H1 (cell line): Measurements from ENCODE around the gene WDR64. TPM values are rescaled to one million over a fixed set of nuclear protein-coding genes. Genes with fewer than 3 reads are reported as not detected.

Experiments
- CTCF ChIA-PET: fragments of 300-600 bp; sonication (Branson Sonifier 250); formaldehyde crosslinking; loops from one replicate; lab custom pipeline; 2021; ENCODE audit not compliant: partially characterized antibody; lab: Charles Lee
- POLR2A ChIA-PET: fragments of 300-600 bp; sonication (Branson Sonifier 250); formaldehyde crosslinking; loops from one replicate; lab custom pipeline; 2021; ENCODE audit warnings: inconsistent platforms; ENCODE audit not compliant: partially characterized antibody; lab: Charles Lee
- DNase-seq, 2 experiments: peaks; one replicate each; pipeline versions ENCODE4 v3.0.0 to v3.0.0-alpha.2; 2010 to 2022; ENCODE audit warnings: low spot score in 2 of 2, low read depth in 1 of 2, mixed read lengths in 1 of 2
- FAIRE-seq: peaks from 2 replicates; lab custom pipeline; 2011; peaks lifted over from hg19 to GRCh38; lab: Jason Lieb, UNC
- H2AFZ ChIP-seq: 2 replicates; pipeline ENCODE4 v1.8.1; 2012; ENCODE audit warnings: low read length, inconsistent platforms
- H2AK5ac ChIP-seq: 2 replicates; pipeline ENCODE4 v1.6.1; 2013; ENCODE audit warnings: low read depth, low read length
- H2BK120ac ChIP-seq: replicated peaks from 2 replicates; pipeline ENCODE3; 2013; ENCODE audit warnings: low read depth, low read length, inconsistent platforms
- H2BK12ac ChIP-seq: 2 replicates; pipeline ENCODE4 v1.6.1; 2013; ENCODE audit warnings: low read depth, low read length
- H2BK15ac ChIP-seq: 2 replicates; pipeline ENCODE4 v1.6.1; 2013; ENCODE audit warnings: low read length
- H2BK20ac ChIP-seq: 2 replicates; pipeline ENCODE4 v1.6.1; 2013; ENCODE audit warnings: low read length
- H2BK5ac ChIP-seq: 2 replicates; pipeline ENCODE4 v1.6.1; 2013; ENCODE audit warnings: low read depth, low read length
- H3K14ac ChIP-seq: 2 replicates; pipeline ENCODE4 v1.6.1; 2013; ENCODE audit warnings: inconsistent platforms; ENCODE audit not compliant: insufficient read length
- H3K18ac ChIP-seq: 2 replicates; pipeline ENCODE4 v1.6.1; 2013; ENCODE audit warnings: low read length; ENCODE audit errors: extremely low read depth
- H3K23ac ChIP-seq: 2 replicates; pipeline ENCODE4 v1.6.1; 2013; ENCODE audit warnings: inconsistent platforms; ENCODE audit not compliant: insufficient read length
- H3K23me2 ChIP-seq: 2 replicates; pipeline ENCODE4 v1.6.1; 2013; ENCODE audit warnings: low read depth, low read length
- H3K27ac ChIP-seq: 2 replicates; pipeline ENCODE4 v1.6.1; 2011; ENCODE audit warnings: low read depth, low read length, inconsistent platforms
- H3K27me3 ChIP-seq, 4 experiments: replicated peaks in 1 of 4; 1 replicate in 1 of 4; 2 replicates in 3 of 4; pipeline versions ENCODE4 v1.6.1 to v1.8.1; 2011 to 2013; ENCODE audit warnings: low read length in 3 of 4, mild to moderate bottlenecking in 3 of 4, inconsistent platforms in 2 of 4, mixed read lengths in 2 of 4, moderate library complexity in 1 of 4; ENCODE audit not compliant: control insufficient read depth in 3 of 4, insufficient read depth in 3 of 4; ENCODE audit errors: extremely low read depth in 1 of 4
- H3K36me3 ChIP-seq, 4 experiments: 2 replicates each; pipeline versions ENCODE4 v1.6.1 to v1.8.1; 2011 to 2013; ENCODE audit warnings: mild to moderate bottlenecking in 4 of 4, low read length in 3 of 4, moderate library complexity in 2 of 4, control low read depth in 1 of 4, inconsistent platforms in 1 of 4; ENCODE audit not compliant: insufficient read depth in 4 of 4, control insufficient read depth in 2 of 4
- H3K4ac ChIP-seq: replicated peaks from 2 replicates; pipeline ENCODE3; 2013; ENCODE audit warnings: low read length, low read depth, mixed read lengths, inconsistent platforms; ENCODE audit not compliant: insufficient read length
- H3K4me1 ChIP-seq, 4 experiments: replicated peaks in 1 of 4; 1 replicate in 1 of 4; 2 replicates in 3 of 4; pipeline versions ENCODE4 v1.6.1 to v1.8.1; 2011 to 2013; ENCODE audit warnings: low read length in 3 of 4, inconsistent platforms in 2 of 4, mixed read lengths in 1 of 4; ENCODE audit not compliant: insufficient read depth in 4 of 4, control insufficient read depth in 3 of 4
- H3K4me2 ChIP-seq, 2 experiments: 2 replicates each; pipeline versions ENCODE4 v1.6.1 to v1.8.1; 2011 to 2013; ENCODE audit warnings: low read depth in 2 of 2, low read length in 2 of 2, control low read depth in 1 of 2, inconsistent platforms in 1 of 2, mild to moderate bottlenecking in 1 of 2; ENCODE audit not compliant: insufficient read depth in 1 of 2
- H3K4me3 ChIP-seq, 4 experiments: fragments of 200-600, 300-600 bp in 1 of 4; sonication (generic), shearing (Covaris generic), sonication (Bioruptor Twin) in 1 of 4; 2 replicates each; pipeline versions ENCODE4 v1.5.1 to v1.8.1; 2011 to 2016; ENCODE audit warnings: low read length in 4 of 4, low read depth in 3 of 4, control low read depth in 2 of 4, inconsistent platforms in 2 of 4, mild to moderate bottlenecking in 2 of 4, mixed read lengths in 1 of 4, moderate library complexity in 1 of 4; ENCODE audit not compliant: insufficient read depth in 2 of 4; ENCODE audit errors: extremely low read depth in 1 of 4
- H3K56ac ChIP-seq: replicated peaks from 2 replicates; pipeline ENCODE3; 2013; ENCODE audit warnings: low read depth, mild to moderate bottlenecking, mixed read lengths, low read length, inconsistent platforms; ENCODE audit not compliant: insufficient read length
- H3K79me1 ChIP-seq: 2 replicates; pipeline ENCODE4 v1.6.1; 2013; ENCODE audit warnings: low read depth, low read length, control low read depth
- H3K79me2 ChIP-seq, 2 experiments: 2 replicates each; pipeline versions ENCODE4 v1.6.1 to v1.8.1; 2012 to 2013; ENCODE audit warnings: low read length in 2 of 2, mild to moderate bottlenecking in 2 of 2, inconsistent platforms in 1 of 2; ENCODE audit not compliant: insufficient read depth in 2 of 2, control insufficient read depth in 1 of 2
- H3K9ac ChIP-seq, 4 experiments: replicated peaks in 1 of 4; 1 replicate in 1 of 4; 2 replicates in 3 of 4; pipeline versions ENCODE4 v1.6.1 to v1.8.1; 2011 to 2013; ENCODE audit warnings: low read depth in 3 of 4, low read length in 3 of 4, control low read depth in 2 of 4, mild to moderate bottlenecking in 2 of 4, moderate library complexity in 2 of 4, inconsistent platforms in 1 of 4; ENCODE audit errors: extremely low read depth in 1 of 4
- H3K9me3 ChIP-seq, 2 experiments: 2 replicates each; pipeline versions ENCODE4 v1.6.1 to v1.8.1; 2012 to 2013; ENCODE audit warnings: mild to moderate bottlenecking in 2 of 2, moderate library complexity in 2 of 2, control low read depth in 1 of 2, inconsistent platforms in 1 of 2, low read depth in 1 of 2, low read length in 1 of 2, mixed read lengths in 1 of 2; ENCODE audit not compliant: insufficient read depth in 2 of 2
- H4K20me1 ChIP-seq, 2 experiments: replicated peaks in 1 of 2; 2 replicates each; pipeline versions ENCODE3 to v1.8.1; 2011 to 2013; ENCODE audit warnings: inconsistent platforms in 2 of 2, low read length in 2 of 2, mild to moderate bottlenecking in 1 of 2; ENCODE audit not compliant: insufficient read depth in 2 of 2, control insufficient read depth in 1 of 2
- H4K5ac ChIP-seq: 2 replicates; pipeline ENCODE4 v1.6.1; 2013; ENCODE audit warnings: low read length, low read depth, mixed read lengths, inconsistent platforms; ENCODE audit not compliant: insufficient read length
- H4K8ac ChIP-seq: 2 replicates; pipeline ENCODE4 v1.8.0; 2013; ENCODE audit warnings: mild to moderate bottlenecking, moderate library complexity, low read length, inconsistent platforms; ENCODE audit not compliant: insufficient read depth; ENCODE audit errors: extremely low read depth
- H4K91ac ChIP-seq: replicated peaks from 2 replicates; pipeline ENCODE3; 2013; ENCODE audit warnings: low read length, mixed read lengths, inconsistent platforms; ENCODE audit not compliant: insufficient read length
- EP300 ChIP-seq, 2 experiments: IDR thresholded peaks; 1 replicate in 1 of 2; 2 replicates in 1 of 2; pipeline ENCODE4 v1.6.1; 2011 to 2012; ENCODE audit warnings: low read depth in 2 of 2, low read length in 2 of 2, mild to moderate bottlenecking in 2 of 2, borderline replicate concordance in 1 of 2, inconsistent platforms in 1 of 2, moderate library complexity in 1 of 2
- PHF8 ChIP-seq: fragments of 200-600 bp; sonication (generic); conservative IDR thresholded peaks from 2 replicates; pipeline ENCODE4 v1.7.1; 2012; ENCODE audit warnings: low read depth, mild to moderate bottlenecking, inconsistent platforms, low read length, moderate library complexity
- WGBS, 2 experiments: shearing (Covaris generic) in 1 of 2; methylation state at CpG; one replicate each; pipeline versions ENCODE4 v1.1.6 to v1.1.7; 2013 to 2015; ENCODE audit warnings: low lambda C conversion rate in 2 of 2, mixed read lengths in 2 of 2, inconsistent platforms in 1 of 2, low coverage in 1 of 2, missing lambda C conversion rate in 1 of 2; ENCODE audit not compliant: insufficient replicate concordance in 2 of 2, insufficient coverage in 1 of 2, insufficient read length in 1 of 2; ENCODE audit errors: extremely low coverage in 1 of 2, missing lambda C conversion rate in 1 of 2; 5-methylcytosine and 5-hydroxymethylcytosine counted together
- polyA plus RNA-seq, 7 experiments: library from polyadenylated mRNA; depleted of rRNA in 3 of 7; stranded (reverse) in 5 of 7; unstranded in 2 of 7; fragments of >200 nt in 5 of 7; fragments of 200-250 nt in 2 of 7; gene quantifications; 1 replicate in 5 of 7; 2 replicates in 1 of 7; 4 replicates in 1 of 7; pipeline versions ENCODE4 v1.2.1 to v1.2.3, GENCODE V29; 2011 to 2013; ENCODE audit warnings: missing spikeins in 2 of 7, mixed read lengths in 2 of 7
- total RNA-seq: library from RNA; stranded (reverse); fragmentation: NEBNext Ultra II Directional; extraction: Animal tissue kit (Norgen Biotek cat#: 25700); gene quantifications from 2 replicates; pipeline ENCODE4 v1.2.1, GENCODE V29; 2021

Gene WDR64
- total and polyA plus RNA-seq, 2 of the 8 experiments (the other 6 are each of a cell fraction or from before 2014, with no cell fraction given), result 0.02 TPM; not detected in 1

DNA sequence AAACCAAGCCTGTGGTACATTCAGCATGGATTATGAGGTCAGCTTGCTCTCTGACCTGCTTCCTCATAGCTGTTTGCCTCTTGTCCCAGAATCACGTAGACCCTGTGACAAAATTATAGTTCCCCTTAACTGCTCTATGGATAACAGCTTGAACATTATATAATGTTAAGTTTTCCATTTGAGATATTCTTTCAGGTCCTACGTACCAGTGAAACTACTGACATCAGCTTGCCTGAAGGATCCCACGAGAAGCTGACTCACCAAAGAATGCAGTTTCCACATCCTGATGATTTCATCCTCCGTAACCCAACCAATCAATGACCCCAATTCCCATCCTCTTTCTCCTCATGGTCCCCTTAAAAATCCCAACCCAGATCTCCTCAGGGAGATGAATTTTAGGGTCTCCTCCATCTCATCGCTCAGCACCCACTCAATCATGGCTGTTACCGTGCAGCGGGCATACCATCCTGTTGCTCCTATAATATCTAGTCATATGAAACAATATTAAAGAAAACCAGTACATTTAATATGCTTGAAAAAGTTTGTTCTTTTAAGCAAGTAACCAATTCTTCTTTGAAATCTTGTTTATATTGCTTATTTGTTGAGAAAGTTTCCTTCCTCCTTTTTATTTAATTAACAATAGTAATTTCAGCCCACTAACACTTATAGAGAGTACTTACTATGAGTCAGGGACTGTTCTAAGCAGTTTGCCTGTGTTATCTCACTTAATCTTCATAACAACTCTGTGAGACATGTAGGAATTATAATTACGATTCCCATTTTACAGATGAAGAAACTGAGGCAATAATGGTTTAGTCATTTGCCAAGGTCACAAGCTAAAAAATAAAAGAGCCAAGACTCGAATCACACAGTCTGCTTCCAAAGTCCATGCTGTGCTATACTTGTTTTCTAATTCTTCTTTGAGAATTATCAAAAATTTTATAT, 39.3 kb upstream of the WDR64 start:
- Histone ChIP-seq H3K23ac (no peak overlapping the region), H2BK5ac (no peak overlapping the region), H3K9ac (no peak overlapping the region), H2BK120ac (no peak overlapping the region), H4K20me1 (peaks cover 2 to 3% of the 10 kb centered on the region in 2 experiments), H3K18ac (no peak overlapping the region), H2BK20ac (no peak overlapping the region), H3K79me1 (no peaks in the 10 kb centered on the region), H3K56ac (no peak overlapping the region), H3K4me2 (no peak overlapping the region), H3K4ac (no peak overlapping the region), H4K8ac (no peak overlapping the region), H3K4me3 (no peak overlapping the region), H4K5ac (no peak overlapping the region), H3K14ac (no peak overlapping the region), H3K79me2 (no peaks in the 10 kb centered on the region), H4K91ac (no peak overlapping the region), H3K36me3 (no peaks in the 10 kb centered on the region), H3K9me3 (no peaks in the 10 kb centered on the region), H3K23me2 (no peaks in the 10 kb centered on the region), H2BK12ac (no peak overlapping the region), H2BK15ac (no peak overlapping the region), H3K27ac (no peak overlapping the region), H3K4me1 (no peaks in the 10 kb centered on the region), H3K27me3 (peaks cover 0 to 1% (median 0%) of the 10 kb centered on the region in 4 experiments; a peak in 1 of 7 replicates), H2AFZ (no peak overlapping the region), H2AK5ac (no peak overlapping the region)
- DNase-seq (no peak), FAIRE-seq (no peak)
- no peak for TF ChIP-seq EP300 (IDR thresholded peaks at IDR 0.05; ENCODE audit: borderline replicate concordance in 1 of 2, low read depth in 2 of 2, low read length in 2 of 2)
- TF ChIP-seq PHF8, result no peak
- POLR2A ChIA-PET, result no interaction called here
- WGBS, 2 experiments, result 89% methylated on average over 9 of the region's 9 CpGs; no CpG with 5 or more reads in 1 of the 2 experiments
- CTCF ChIA-PET, result interaction anchor here (0.9 to 3.5 kb wide), 13 partner anchors 8 to 725 kb away, joined by 3 to 43 read pairs (median 8); no protein-coding TSS in a partner anchor
